Loucy (cell line): Measurements from ENCODE around the gene PTPN5.

Experiments used
- EZH2phosphoT487 ChIP-seq: fragments of 200-600 bp; IDR thresholded peaks from 2 replicates; pipeline ENCODE4 v1.6.1; 2018; ENCODE audit warnings: antibody characterized with exemption, mild to moderate bottlenecking, moderate library complexity, borderline replicate concordance
- TF ChIP-seq, protein P1 (sequence below): fragments of 200-600 bp; sonication (generic); conservative IDR thresholded peaks from 2 replicates; pipeline ENCODE4 v1.5.1; 2014; ENCODE audit warnings: mild to moderate bottlenecking, antibody characterized with exemption, low read length

DNA sequence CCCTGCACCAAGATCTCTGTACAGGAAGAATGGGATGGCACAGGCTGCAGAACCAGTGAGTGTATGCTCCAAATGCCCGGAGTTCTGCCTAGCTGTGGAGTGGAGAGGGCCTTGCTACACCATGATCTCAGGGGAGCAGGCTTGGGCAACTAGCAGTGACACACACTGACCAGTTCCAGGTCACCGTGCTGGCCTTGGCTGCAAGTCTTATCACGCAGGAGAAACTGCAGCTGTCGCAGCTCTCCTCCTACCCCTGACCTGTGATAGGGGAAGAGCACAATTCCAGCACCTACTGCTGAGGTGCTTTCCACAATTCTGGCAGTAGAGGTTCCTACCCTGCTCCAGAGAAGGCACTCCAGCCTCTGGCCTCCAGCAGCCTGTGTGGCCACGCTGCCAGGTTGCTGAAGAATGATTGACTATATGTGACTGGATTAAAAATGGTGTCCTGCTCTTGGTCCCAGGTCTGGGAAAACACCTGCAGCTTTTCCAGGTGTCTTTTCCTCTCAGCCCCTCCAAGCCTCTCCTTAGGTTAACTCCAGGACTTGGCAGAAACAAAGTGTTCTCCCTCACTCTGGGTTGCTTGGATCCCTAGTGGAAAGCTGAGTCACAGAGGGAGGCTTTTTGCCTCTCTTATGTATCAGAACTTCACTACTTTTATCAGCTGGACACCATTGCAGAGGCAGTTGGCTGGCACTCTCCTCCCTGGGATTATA lies 43.3 kb upstream of the PTPN5 start:
- TF ChIP-seq, protein P1, sequence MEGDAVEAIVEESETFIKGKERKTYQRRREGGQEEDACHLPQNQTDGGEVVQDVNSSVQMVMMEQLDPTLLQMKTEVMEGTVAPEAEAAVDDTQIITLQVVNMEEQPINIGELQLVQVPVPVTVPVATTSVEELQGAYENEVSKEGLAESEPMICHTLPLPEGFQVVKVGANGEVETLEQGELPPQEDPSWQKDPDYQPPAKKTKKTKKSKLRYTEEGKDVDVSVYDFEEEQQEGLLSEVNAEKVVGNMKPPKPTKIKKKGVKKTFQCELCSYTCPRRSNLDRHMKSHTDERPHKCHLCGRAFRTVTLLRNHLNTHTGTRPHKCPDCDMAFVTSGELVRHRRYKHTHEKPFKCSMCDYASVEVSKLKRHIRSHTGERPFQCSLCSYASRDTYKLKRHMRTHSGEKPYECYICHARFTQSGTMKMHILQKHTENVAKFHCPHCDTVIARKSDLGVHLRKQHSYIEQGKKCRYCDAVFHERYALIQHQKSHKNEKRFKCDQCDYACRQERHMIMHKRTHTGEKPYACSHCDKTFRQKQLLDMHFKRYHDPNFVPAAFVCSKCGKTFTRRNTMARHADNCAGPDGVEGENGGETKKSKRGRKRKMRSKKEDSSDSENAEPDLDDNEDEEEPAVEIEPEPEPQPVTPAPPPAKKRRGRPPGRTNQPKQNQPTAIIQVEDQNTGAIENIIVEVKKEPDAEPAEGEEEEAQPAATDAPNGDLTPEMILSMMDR = no peak
- no peak for TF ChIP-seq EZH2phosphoT487
